Measurements from ENCODE around the gene UNC13B. TPM values are rescaled to one million over a fixed set of nuclear protein-coding genes. Genes with fewer than 3 reads are reported as not detected.

Gene UNC13B
- total and polyA plus RNA-seq, 9 of the 15 experiments (the other 6 are each of a cell fraction or from before 2014, with no cell fraction given) = 2.4 to 11.5 (median 8.6) TPM

DNA sequence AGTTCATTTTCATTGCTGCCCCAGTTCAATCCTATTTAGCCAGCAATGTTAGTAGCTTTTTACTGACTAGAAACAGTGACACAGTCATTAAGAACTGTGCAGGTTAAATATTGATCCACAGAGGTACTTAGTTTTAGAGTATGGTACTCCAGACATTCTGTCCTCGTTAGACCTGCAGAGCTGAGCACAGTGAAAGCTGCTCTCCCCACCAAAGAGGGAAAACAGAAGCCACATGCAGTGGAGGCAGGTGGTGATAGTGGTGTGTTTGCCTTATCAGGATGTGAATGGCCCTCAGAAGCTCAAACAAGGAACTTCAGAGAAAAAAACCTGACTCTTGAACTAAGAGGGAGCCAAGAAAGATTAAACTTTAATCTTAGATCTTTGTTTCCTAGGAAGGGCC is 75.5 kb downstream of the UNC13B start (continued):
- TF ChIP-seq, protein P1, sequence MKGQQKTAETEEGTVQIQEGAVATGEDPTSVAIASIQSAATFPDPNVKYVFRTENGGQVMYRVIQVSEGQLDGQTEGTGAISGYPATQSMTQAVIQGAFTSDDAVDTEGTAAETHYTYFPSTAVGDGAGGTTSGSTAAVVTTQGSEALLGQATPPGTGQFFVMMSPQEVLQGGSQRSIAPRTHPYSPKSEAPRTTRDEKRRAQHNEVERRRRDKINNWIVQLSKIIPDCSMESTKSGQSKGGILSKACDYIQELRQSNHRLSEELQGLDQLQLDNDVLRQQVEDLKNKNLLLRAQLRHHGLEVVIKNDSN (CRISPR knock-in tag; IDR thresholded peaks at IDR 0.05) = no peak
- TF ChIP-seq ESRRB (CRISPR knock-in tag; IDR thresholded peaks at IDR 0.05; ENCODE audit: borderline replicate concordance) = no peak
- no peak for TF ChIP-seq ZFP1 (CRISPR knock-in tag; IDR thresholded peaks at IDR 0.05)
- no peak for TF ChIP-seq ARID2 (IDR thresholded peaks at IDR 0.05)
- TF ChIP-seq, protein P2, sequence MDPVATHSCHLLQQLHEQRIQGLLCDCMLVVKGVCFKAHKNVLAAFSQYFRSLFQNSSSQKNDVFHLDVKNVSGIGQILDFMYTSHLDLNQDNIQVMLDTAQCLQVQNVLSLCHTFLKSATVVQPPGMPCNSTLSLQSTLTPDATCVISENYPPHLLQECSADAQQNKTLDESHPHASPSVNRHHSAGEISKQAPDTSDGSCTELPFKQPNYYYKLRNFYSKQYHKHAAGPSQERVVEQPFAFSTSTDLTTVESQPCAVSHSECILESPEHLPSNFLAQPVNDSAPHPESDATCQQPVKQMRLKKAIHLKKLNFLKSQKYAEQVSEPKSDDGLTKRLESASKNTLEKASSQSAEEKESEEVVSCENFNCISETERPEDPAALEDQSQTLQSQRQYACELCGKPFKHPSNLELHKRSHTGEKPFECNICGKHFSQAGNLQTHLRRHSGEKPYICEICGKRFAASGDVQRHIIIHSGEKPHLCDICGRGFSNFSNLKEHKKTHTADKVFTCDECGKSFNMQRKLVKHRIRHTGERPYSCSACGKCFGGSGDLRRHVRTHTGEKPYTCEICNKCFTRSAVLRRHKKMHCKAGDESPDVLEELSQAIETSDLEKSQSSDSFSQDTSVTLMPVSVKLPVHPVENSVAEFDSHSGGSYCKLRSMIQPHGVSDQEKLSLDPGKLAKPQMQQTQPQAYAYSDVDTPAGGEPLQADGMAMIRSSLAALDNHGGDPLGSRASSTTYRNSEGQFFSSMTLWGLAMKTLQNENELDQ (CRISPR knock-in tag; IDR thresholded peaks at IDR 0.05; ENCODE audit: borderline replicate concordance) = no peak
- no peak for TF ChIP-seq HIVEP1 (CRISPR knock-in tag; IDR thresholded peaks at IDR 0.05)
- TF ChIP-seq TCF3 (CRISPR knock-in tag; IDR thresholded peaks at IDR 0.05) = peak; percentile 22; the same call in 1 of the 2 replicates
- no peak for TF ChIP-seq SMARCB1 (IDR thresholded peaks at IDR 0.05; ENCODE audit: insufficient read length, low read depth)
- TF ChIP-seq MEF2A (IDR thresholded peaks at IDR 0.05; ENCODE audit: control insufficient read depth, low read depth, low read length) = no peak
- no peak for TF ChIP-seq KLF10 (CRISPR knock-in tag; IDR thresholded peaks at IDR 0.05)
- no peak for TF ChIP-seq NFE2 (IDR thresholded peaks at IDR 0.05; ENCODE audit: low read depth)
- TF ChIP-seq, protein P3, sequence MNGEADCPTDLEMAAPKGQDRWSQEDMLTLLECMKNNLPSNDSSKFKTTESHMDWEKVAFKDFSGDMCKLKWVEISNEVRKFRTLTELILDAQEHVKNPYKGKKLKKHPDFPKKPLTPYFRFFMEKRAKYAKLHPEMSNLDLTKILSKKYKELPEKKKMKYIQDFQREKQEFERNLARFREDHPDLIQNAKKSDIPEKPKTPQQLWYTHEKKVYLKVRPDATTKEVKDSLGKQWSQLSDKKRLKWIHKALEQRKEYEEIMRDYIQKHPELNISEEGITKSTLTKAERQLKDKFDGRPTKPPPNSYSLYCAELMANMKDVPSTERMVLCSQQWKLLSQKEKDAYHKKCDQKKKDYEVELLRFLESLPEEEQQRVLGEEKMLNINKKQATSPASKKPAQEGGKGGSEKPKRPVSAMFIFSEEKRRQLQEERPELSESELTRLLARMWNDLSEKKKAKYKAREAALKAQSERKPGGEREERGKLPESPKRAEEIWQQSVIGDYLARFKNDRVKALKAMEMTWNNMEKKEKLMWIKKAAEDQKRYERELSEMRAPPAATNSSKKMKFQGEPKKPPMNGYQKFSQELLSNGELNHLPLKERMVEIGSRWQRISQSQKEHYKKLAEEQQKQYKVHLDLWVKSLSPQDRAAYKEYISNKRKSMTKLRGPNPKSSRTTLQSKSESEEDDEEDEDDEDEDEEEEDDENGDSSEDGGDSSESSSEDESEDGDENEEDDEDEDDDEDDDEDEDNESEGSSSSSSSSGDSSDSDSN (IDR thresholded peaks at IDR 0.05; ENCODE audit: borderline replicate concordance in 1 of 2, low read depth in 2 of 2, low read length in 2 of 2) = no peak
- TF ChIP-seq, protein P4, sequence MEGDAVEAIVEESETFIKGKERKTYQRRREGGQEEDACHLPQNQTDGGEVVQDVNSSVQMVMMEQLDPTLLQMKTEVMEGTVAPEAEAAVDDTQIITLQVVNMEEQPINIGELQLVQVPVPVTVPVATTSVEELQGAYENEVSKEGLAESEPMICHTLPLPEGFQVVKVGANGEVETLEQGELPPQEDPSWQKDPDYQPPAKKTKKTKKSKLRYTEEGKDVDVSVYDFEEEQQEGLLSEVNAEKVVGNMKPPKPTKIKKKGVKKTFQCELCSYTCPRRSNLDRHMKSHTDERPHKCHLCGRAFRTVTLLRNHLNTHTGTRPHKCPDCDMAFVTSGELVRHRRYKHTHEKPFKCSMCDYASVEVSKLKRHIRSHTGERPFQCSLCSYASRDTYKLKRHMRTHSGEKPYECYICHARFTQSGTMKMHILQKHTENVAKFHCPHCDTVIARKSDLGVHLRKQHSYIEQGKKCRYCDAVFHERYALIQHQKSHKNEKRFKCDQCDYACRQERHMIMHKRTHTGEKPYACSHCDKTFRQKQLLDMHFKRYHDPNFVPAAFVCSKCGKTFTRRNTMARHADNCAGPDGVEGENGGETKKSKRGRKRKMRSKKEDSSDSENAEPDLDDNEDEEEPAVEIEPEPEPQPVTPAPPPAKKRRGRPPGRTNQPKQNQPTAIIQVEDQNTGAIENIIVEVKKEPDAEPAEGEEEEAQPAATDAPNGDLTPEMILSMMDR (IDR thresholded peaks at IDR 0.05 in 2 of 3, conservative IDR thresholded peaks at IDR 0.05 in 1 of 3; ENCODE audit: insufficient read depth in 2 of 3, low read depth in 1 of 3, low read length in 3 of 3) = no peak
- no peak for TF ChIP-seq ZNF785 (CRISPR knock-in tag; IDR thresholded peaks at IDR 0.05)
- TF ChIP-seq HSF4 (CRISPR knock-in tag; IDR thresholded peaks at IDR 0.05; ENCODE audit: borderline replicate concordance) = no peak
- TF ChIP-seq, protein P5, sequence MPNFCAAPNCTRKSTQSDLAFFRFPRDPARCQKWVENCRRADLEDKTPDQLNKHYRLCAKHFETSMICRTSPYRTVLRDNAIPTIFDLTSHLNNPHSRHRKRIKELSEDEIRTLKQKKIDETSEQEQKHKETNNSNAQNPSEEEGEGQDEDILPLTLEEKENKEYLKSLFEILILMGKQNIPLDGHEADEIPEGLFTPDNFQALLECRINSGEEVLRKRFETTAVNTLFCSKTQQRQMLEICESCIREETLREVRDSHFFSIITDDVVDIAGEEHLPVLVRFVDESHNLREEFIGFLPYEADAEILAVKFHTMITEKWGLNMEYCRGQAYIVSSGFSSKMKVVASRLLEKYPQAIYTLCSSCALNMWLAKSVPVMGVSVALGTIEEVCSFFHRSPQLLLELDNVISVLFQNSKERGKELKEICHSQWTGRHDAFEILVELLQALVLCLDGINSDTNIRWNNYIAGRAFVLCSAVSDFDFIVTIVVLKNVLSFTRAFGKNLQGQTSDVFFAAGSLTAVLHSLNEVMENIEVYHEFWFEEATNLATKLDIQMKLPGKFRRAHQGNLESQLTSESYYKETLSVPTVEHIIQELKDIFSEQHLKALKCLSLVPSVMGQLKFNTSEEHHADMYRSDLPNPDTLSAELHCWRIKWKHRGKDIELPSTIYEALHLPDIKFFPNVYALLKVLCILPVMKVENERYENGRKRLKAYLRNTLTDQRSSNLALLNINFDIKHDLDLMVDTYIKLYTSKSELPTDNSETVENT (CRISPR knock-in tag; IDR thresholded peaks at IDR 0.05) = no peak
- no peak for TF ChIP-seq HEY1 (CRISPR knock-in tag; IDR thresholded peaks at IDR 0.05; ENCODE audit: borderline replicate concordance)
